Activated CD8-positive, alpha-beta T cell treated with anti-CD3 and anti-CD28 coated beads for 36 hours (primary cell): ENCODE results near the gene CLCN3. TPM values are rescaled to one million over a fixed set of nuclear protein-coding genes. Genes with fewer than 3 reads are reported as not detected.
"Not testable (repeated sequence)": the region's sequence is repeated elsewhere in the genome, so short reads cannot be mapped to it uniquely, and the experiment has no call there.

Experiments
- ATAC-seq: fragments of 200-7000 bp; cut with Tn5 transposase; one replicate; pipeline ENCODE4 v1.10.0; 2021; ENCODE audit warnings: mild to moderate bottlenecking, moderate library complexity
- CTCF ChIA-PET: fragments of 350-600 bp; sonication (Branson Sonifier 250); formaldehyde crosslinking; loops from one replicate; lab custom pipeline; 2021; ENCODE audit warnings: antibody characterized with exemption; lab: Charles Lee
- POLR2A ChIA-PET: fragments of 350-600 bp; sonication (Branson Sonifier 250); formaldehyde crosslinking; loops from one replicate; lab custom pipeline; 2021; ENCODE audit warnings: antibody characterized with exemption; lab: Charles Lee
- DNase-seq: peaks from one replicate; pipeline ENCODE4 v3.0.0-alpha.2; 2020
- H3K27ac Mint-ChIP-seq: one replicate; pipeline ENCODE4 v1.8.0; 2021; ENCODE audit warnings: mild to moderate bottlenecking, mixed read lengths
- H3K27me3 Mint-ChIP-seq: one replicate; pipeline ENCODE4 v1.8.0; 2021; ENCODE audit warnings: mixed read lengths
- H3K36me3 Mint-ChIP-seq: one replicate; pipeline ENCODE4 v1.8.0; 2021; ENCODE audit warnings: low read depth, mixed read lengths
- H3K4me1 Mint-ChIP-seq: one replicate; pipeline ENCODE4 v1.8.0; 2021; ENCODE audit warnings: low read depth, mixed read lengths
- H3K4me3 Mint-ChIP-seq: one replicate; pipeline ENCODE4 v1.8.0; 2021; ENCODE audit warnings: mild to moderate bottlenecking, moderate library complexity, mixed read lengths
- H3K9me3 Mint-ChIP-seq: one replicate; pipeline ENCODE4 v1.8.0; 2021; ENCODE audit warnings: mixed read lengths
- CTCF ChIP-seq: fragments of 200-600 bp; IDR thresholded peaks from one replicate; pipeline ENCODE4 v1.8.0; 2022; ENCODE audit warnings: antibody characterized with exemption, mild to moderate bottlenecking
- intact Hi-C: fragments of 100-400 bp; cut with micrococcal nuclease; formaldehyde crosslinking; loops from one replicate; pipeline ENCODE4 v1.10.0; 2022
- total RNA-seq, 2 experiments: library from RNA; stranded (reverse); gene quantifications; one replicate each; pipeline ENCODE4 v1.2.3, GENCODE V29; 2021

The CLCN3 gene
- total RNA-seq, 2 experiments from 2014 or later = 18.5 to 21.6 TPM

- H3K27ac Mint-ChIP-seq = no peak overlapping the region
- H3K27me3 Mint-ChIP-seq = no peaks in the 10 kb centered on the region
- ATAC-seq = no peak
- H3K4me1 Mint-ChIP-seq = peaks cover 23% of the 10 kb centered on the region
- ChIA-PET POLR2A (no interaction called here), CTCF (interaction anchor here (1.2 to 1.4 kb wide), 2 partner anchors 14 to 55 kb away, joined by 3 to 4 read pairs; no protein-coding TSS in a partner anchor)
- no peak overlapping the region for H3K4me3 Mint-ChIP-seq
- H3K9me3 Mint-ChIP-seq = peaks cover 7% of the 10 kb centered on the region
- H3K36me3 Mint-ChIP-seq = peaks cover 36% of the 10 kb centered on the region
- no peak for DNase-seq
- no peak for TF ChIP-seq CTCF
- intact Hi-C loops = no loop called here
Measured at GRCh38 chr4:169668069-169668721, 47.8 kb downstream of the CLCN3 start.

GRCh38 chr4:169675825-169676224 is 55.4 kb downstream of the CLCN3 start:
- CTCF ChIA-PET = no interaction called here

GRCh38 chr4:169677150-169677748 is 56.9 kb downstream of the CLCN3 start:
- H3K36me3 Mint-ChIP-seq = peaks cover 15% of the 10 kb centered on the region
- H3K4me3 Mint-ChIP-seq = no peak overlapping the region
- H3K9me3 Mint-ChIP-seq = no peaks in the 10 kb centered on the region
- no peaks in the 10 kb centered on the region for H3K27me3 Mint-ChIP-seq
- DNase-seq (no peak), ATAC-seq (no peak)
- intact Hi-C loops = no loop called here
- TF ChIP-seq CTCF = no peak
- CTCF ChIA-PET = interaction anchor here (1.5 kb wide), 1 partner anchor 18 kb away, joined by 4 read pairs; no protein-coding TSS in a partner anchor
- no peak overlapping the region for H3K27ac Mint-ChIP-seq
- H3K4me1 Mint-ChIP-seq = no peaks in the 10 kb centered on the region
- POLR2A ChIA-PET = no interaction called here

More at GRCh38 chr4:169675825-169676224, 55.4 kb downstream of the CLCN3 start:
- intact Hi-C loops = no loop called here
- no peak for TF ChIP-seq CTCF
- H3K4me1 Mint-ChIP-seq = no peaks in the 10 kb centered on the region
- H3K27ac Mint-ChIP-seq = no peak overlapping the region
- no peak for ATAC-seq
- no peaks in the 10 kb centered on the region for H3K9me3 Mint-ChIP-seq
- POLR2A ChIA-PET = no interaction called here
- peaks cover 22% of the 10 kb centered on the region for H3K36me3 Mint-ChIP-seq
- H3K4me3 Mint-ChIP-seq = no peak overlapping the region
- no peak for DNase-seq
- H3K27me3 Mint-ChIP-seq = no peaks in the 10 kb centered on the region

GRCh38 chr4:169678486-169678885 is 58.1 kb downstream of the CLCN3 start:
- H3K4me3 Mint-ChIP-seq, POLR2A ChIA-PET, ATAC-seq: not testable (repeated sequence)

GRCh38 chr4:169678951-169679591 is 58.7 kb downstream of the CLCN3 start:
- intact Hi-C loops, CTCF ChIA-PET: not testable (repeated sequence)

More at GRCh38 chr4:169678486-169678885, 58.1 kb downstream of the CLCN3 start:
- H3K27me3 Mint-ChIP-seq, H3K9me3 Mint-ChIP-seq, H3K4me1 Mint-ChIP-seq, DNase-seq, CTCF ChIA-PET, H3K27ac Mint-ChIP-seq, intact Hi-C loops: not testable (repeated sequence)
- peaks cover 17% of the 10 kb centered on the region for H3K36me3 Mint-ChIP-seq

More at GRCh38 chr4:169678951-169679591, 58.7 kb downstream of the CLCN3 start:
- H3K36me3 Mint-ChIP-seq = peaks cover 19% of the 10 kb centered on the region
- H3K9me3 Mint-ChIP-seq, H3K4me3 Mint-ChIP-seq, POLR2A ChIA-PET, ATAC-seq, DNase-seq, H3K27me3 Mint-ChIP-seq, H3K4me1 Mint-ChIP-seq, H3K27ac Mint-ChIP-seq: not testable (repeated sequence)
